GM12878 (cell line): ENCODE measurements around the gene COL11A2. TPM values are rescaled to one million over a fixed set of nuclear protein-coding genes. Genes with fewer than 3 reads are reported as not detected.

Source experiments
- ATAC-seq: fragments of 200-7000 bp; cut with Tn5 transposase; 3 replicates; pipeline ENCODE4 v1.9.1; 2020; ENCODE audit warnings: mild to moderate bottlenecking, moderate library complexity
- BruUV-seq: library from RNA; stranded (reverse); fragments of 400-500 nt; replicated peaks from 2 replicates; lab custom pipeline; 2021; lab: Mats Ljungman, UMichigan
- CTCF ChIA-PET: fragments of 300-600 bp; sonication (Branson Sonifier 250); formaldehyde crosslinking; extraction: SDS; loops from one replicate; lab custom pipeline; 2021; ENCODE audit warnings: inconsistent platforms; lab: Yijun Ruan, JAX
- POLR2A ChIA-PET: fragments of 350-600 bp; formaldehyde crosslinking; extraction: SDS; loops from one replicate; lab custom pipeline; 2021; ENCODE audit warnings: inconsistent platforms; lab: Charles Lee
- RAD21 ChIA-PET: fragments of 300-600 bp; sonication (Branson Sonifier 250); formaldehyde crosslinking; loops from one replicate; lab custom pipeline; 2023; ENCODE audit warnings: antibody characterized with exemption; ENCODE audit not compliant: unreplicated experiment; lab: Charles Lee
- SMC1A ChIA-PET: fragments of 300-600 bp; sonication (Branson Sonifier 250); formaldehyde crosslinking; loops from one replicate; lab custom pipeline; 2023; ENCODE audit not compliant: unreplicated experiment, uncharacterized antibody; lab: Charles Lee
- DNase-seq: peaks from one replicate; pipeline ENCODE4 v3.0.0-alpha.2; 2011; ENCODE audit warnings: low read depth, low spot score
- FAIRE-seq: peaks from 3 replicates; lab custom pipeline; 2011; peaks lifted over from hg19 to GRCh38; lab: Jason Lieb, UNC
- H2AFZ ChIP-seq: 2 replicates; pipeline ENCODE4 v1.6.0; 2011; ENCODE audit warnings: low read depth, low read length, control low read depth; ENCODE audit not compliant: control insufficient read depth
- H3K27ac ChIP-seq: 2 replicates; pipeline ENCODE4 v1.5.1; 2011; ENCODE audit warnings: control low read depth; ENCODE audit not compliant: control insufficient read depth, insufficient read depth
- H3K27me3 ChIP-seq, 2 experiments: replicated peaks in 1 of 2; 2 replicates each; pipeline versions ENCODE4 v1.6.0 to v1.6.1; 2011; ENCODE audit warnings: low read length in 1 of 2; ENCODE audit not compliant: control insufficient read depth in 2 of 2, insufficient read depth in 2 of 2
- H3K36me3 ChIP-seq, 2 experiments: 2 replicates each; pipeline ENCODE4 v1.5.1; 2011; ENCODE audit warnings: low read length in 1 of 2; ENCODE audit not compliant: control insufficient read depth in 2 of 2, insufficient read depth in 2 of 2
- H3K4me1 ChIP-seq: 2 replicates; pipeline ENCODE4 v1.6.1; 2011; ENCODE audit warnings: mild to moderate bottlenecking, low read length, moderate library complexity, mixed read lengths; ENCODE audit not compliant: control insufficient read depth, insufficient read depth
- H3K4me2 ChIP-seq: 2 replicates; pipeline ENCODE4 v1.6.0; 2011; ENCODE audit warnings: control low read depth; ENCODE audit not compliant: control insufficient read depth, insufficient read depth
- H3K4me3 ChIP-seq: fragments of 200-600 bp; sonication (generic); 2 replicates; pipeline ENCODE4 v1.5.1; 2016
- H3K79me2 ChIP-seq: 2 replicates; pipeline ENCODE4 v1.6.0; 2011; ENCODE audit warnings: low read length; ENCODE audit not compliant: control insufficient read depth, insufficient read depth
- H3K9ac ChIP-seq: 2 replicates; pipeline ENCODE4 v1.8.0; 2011; ENCODE audit warnings: low read length, control low read depth, mixed read lengths; ENCODE audit not compliant: control insufficient read depth, insufficient read depth
- H3K9me3 ChIP-seq: replicated peaks from 3 replicates; pipeline ENCODE4 v1.5.1; 2011; ENCODE audit warnings: mild to moderate bottlenecking, low read length; ENCODE audit not compliant: control insufficient read depth, insufficient read depth
- H4K20me1 ChIP-seq: 2 replicates; pipeline ENCODE4 v1.6.0; 2011; ENCODE audit not compliant: control insufficient read depth, insufficient read depth
- E4F1 ChIP-seq: fragments of 450-650 bp; IDR thresholded peaks from 2 replicates; pipeline ENCODE4 v1.6.1; 2018; ENCODE audit warnings: borderline replicate concordance, mild to moderate bottlenecking; ENCODE audit not compliant: partially characterized antibody
- ELK1 ChIP-seq: IDR thresholded peaks from 2 replicates; pipeline ENCODE4 v1.6.1; 2012; ENCODE audit warnings: low read depth, low read length, improper control_type of control experiment
- GABPA ChIP-seq: IDR thresholded peaks from 2 replicates; pipeline ENCODE4 v1.6.1; 2014; ENCODE audit warnings: antibody characterized with exemption, low read depth, mild to moderate bottlenecking, inconsistent platforms
- IRF5 ChIP-seq: fragments of 450-650 bp; IDR thresholded peaks from 2 replicates; pipeline ENCODE4 v1.6.1; 2017; ENCODE audit warnings: borderline replicate concordance
- KLF5 ChIP-seq: fragments of 450-650 bp; IDR thresholded peaks from 2 replicates; pipeline ENCODE4 v1.6.1; 2014; ENCODE audit warnings: mild to moderate bottlenecking; ENCODE audit not compliant: partially characterized antibody
- MTA2 ChIP-seq: fragments of 450-650 bp; IDR thresholded peaks from 2 replicates; pipeline ENCODE4 v1.6.1; 2016; ENCODE audit warnings: low read depth, mild to moderate bottlenecking, moderate library complexity
- NR2C1 ChIP-seq: fragments of 450-650 bp; IDR thresholded peaks from 2 replicates; pipeline ENCODE4 v1.6.1; 2017; ENCODE audit warnings: antibody characterized with exemption, mild to moderate bottlenecking, moderate library complexity
- PKNOX1 ChIP-seq: fragments of 450-650 bp; IDR thresholded peaks from 2 replicates; pipeline ENCODE4 v1.6.1; 2016; ENCODE audit warnings: mild to moderate bottlenecking
- USF2 ChIP-seq: IDR thresholded peaks from 2 replicates; pipeline ENCODE4 v1.6.1; 2011; ENCODE audit warnings: low read depth, low read length, improper control_type of control experiment, borderline replicate concordance
- ZBTB33 ChIP-seq: fragments of 450-650 bp; IDR thresholded peaks from 2 replicates; pipeline ENCODE4 v1.6.1; 2017; ENCODE audit warnings: mild to moderate bottlenecking
- ZNF274 ChIP-seq: IDR thresholded peaks from one replicate; pipeline ENCODE4 v1.8.0; 2011; ENCODE audit not compliant: insufficient read length, insufficient read depth
- WGBS: methylation state at CpG from one replicate; pipeline ENCODE4 v1.1.6; 2016; ENCODE audit warnings: low lambda C conversion rate; ENCODE audit not compliant: insufficient replicate concordance, insufficient coverage; ENCODE audit errors: missing lambda C conversion rate; 5-methylcytosine and 5-hydroxymethylcytosine counted together
- in situ Hi-C: fragments of 300-500 bp; cut with MboI; formaldehyde crosslinking; loops from 9 replicates; pipeline ENCODE4 v1.14.3; 2018; ENCODE audit warnings: mixed read lengths
- intact Hi-C: fragments of 100-400 bp; cut with micrococcal nuclease; formaldehyde crosslinking; loops from one replicate; pipeline ENCODE4 v1.14.2; 2022; ENCODE audit not compliant: unreplicated experiment
- polyA plus RNA-seq, 11 experiments: library from polyadenylated mRNA; depleted of rRNA in 4 of 11; unstranded in 6 of 11; stranded (reverse) in 5 of 11; fragments of >200 nt; fragmentation: Nextera tagmentation in 4 of 11; fragmentation: Illumina TruSeq in 1 of 11; extraction: Ambion mirVana in 4 of 11; extraction: Trizol in 1 of 11; gene quantifications; 1 replicate in 1 of 11; 2 replicates in 10 of 11; pipeline versions ENCODE4 v1.2.1 to v1.2.3, GENCODE V29; 2011 to 2016; ENCODE audit warnings: inconsistent platforms in 2 of 11, missing spikeins in 2 of 11, low read depth in 1 of 11
- total RNA-seq, 4 experiments: library from RNA; depleted of rRNA in 3 of 4; stranded (reverse); fragments of >200 nt in 3 of 4; fragmentation: Illumina TruSeq in 1 of 4; extraction: Trizol in 1 of 4; gene quantifications; 2 replicates each; pipeline versions ENCODE4 v1.2.1 to v1.2.3, GENCODE V29; 2013 to 2021

The COL11A2 gene
- total and polyA plus RNA-seq, 10 of the 15 experiments (the other 5 are each of a cell fraction or from before 2014, with no cell fraction given), result 0.03 to 0.83 (median 0.22) TPM; not detected in 1

GRCh38 chr6:33156561-33156960 lies 35.7 kb downstream of the COL11A2 start:
- 51% methylated on average over 6 of the region's 6 CpGs for WGBS
- BruUV-seq, result no TSS peak
- H3K79me2 ChIP-seq, result no peaks in the 10 kb centered on the region
- H3K4me3 ChIP-seq, result no peak overlapping the region
- FAIRE-seq, result no peak
- ATAC-seq, result no peak
- H2AFZ ChIP-seq, result no peak overlapping the region
- ChIA-PET RAD21 (interaction anchor here (1.0 to 1.3 kb wide), 2 partner anchors 17 to 92 kb away, joined by 3 read pairs; no protein-coding TSS in a partner anchor), SMC1A (interaction anchor here (0.9 to 1.5 kb wide), 6 partner anchors 9 to 92 kb away, joined by 3 to 4 read pairs (median 4); no protein-coding TSS in a partner anchor), CTCF (interaction anchor here (1.0 to 14.9 kb wide), 5 partner anchors 17 to 90 kb away, joined by 3 to 184 read pairs (median 42); no protein-coding TSS in a partner anchor), POLR2A (interaction anchor here (0.6 to 2.0 kb wide), 2 partner anchors 18 to 223 kb away, joined by 3 to 4 read pairs; no protein-coding TSS in a partner anchor)
- no peak for DNase-seq
- no peak overlapping the region for H3K9ac ChIP-seq
- H3K27me3 ChIP-seq, result no peaks in the 10 kb centered on the region; a peak in 1 of 4 replicates
- no peak overlapping the region for H3K4me2 ChIP-seq
- H3K4me1 ChIP-seq, result peaks cover under 1% of the 10 kb centered on the region
- H3K9me3 ChIP-seq, result peaks cover 3% of the 10 kb centered on the region; the same call in 1 of the 3 replicates
- H4K20me1 ChIP-seq, result no peaks in the 10 kb centered on the region
- in situ Hi-C loops, result no loop called here
- no peaks in the 10 kb centered on the region for H3K36me3 ChIP-seq
- H3K27ac ChIP-seq, result no peak overlapping the region
- intact Hi-C loops, result no loop called here
- TF ChIP-seq PKNOX1 (no peak), ELK1 (no peak), ZNF274 (no peak), NR2C1 (no peak), E4F1 (no peak), MTA2 (no peak), USF2 (no peak), KLF5 (no peak), IRF5 (no peak), GABPA (no peak), ZBTB33 (no peak)
